ENCODE results near the gene NOS1AP. TPM values are rescaled to one million over a fixed set of nuclear protein-coding genes. Genes with fewer than 3 reads are reported as not detected.

Gene NOS1AP
- 2.7 TPM for polyA plus RNA-seq
- long read RNA-seq, donor 1, result 0 reads
- long read RNA-seq, donor 2, result 0 reads
- long read RNA-seq, donor 3, result 0 reads
- long read RNA-seq, donor 4, result 0 reads
- long read RNA-seq, donor 5, full-length matches to known transcripts, result 1 of 1 reads
- long read RNA-seq, donor 5, partial matches to known transcripts, result 0 of 1 reads
- long read RNA-seq, donor 5, other reads (novel, unspliced or antisense), result 0 of 1 reads
- long read RNA-seq, donor 6, result 0 reads
- long read RNA-seq, donor 7, result 0 reads
- long read RNA-seq, donor 8, result 0 reads
- long read RNA-seq, donor 9, result 0 reads
- long read RNA-seq, donor 10, result 0 reads
- long read RNA-seq, donor 11, result 0 reads

- Histone ChIP-seq H3K9me3 (ENCODE audit: control insufficient read depth, low read depth, low read length) (no peaks in the 10 kb centered on the region), H3K27me3 (ENCODE audit: control insufficient read depth, insufficient read depth, low read length) (peaks cover 6% of the 10 kb centered on the region), H3K36me3 (ENCODE audit: control insufficient read depth, insufficient read depth, low read length) (no peaks in the 10 kb centered on the region), H3K4me3 (ENCODE audit: low read length) (peak within 1 kb of the TSS; percentile 68), H3K4me1 (ENCODE audit: control insufficient read depth, insufficient read depth, low read length) (peaks cover 12% of the 10 kb centered on the region), H3K27ac (ENCODE audit: low read length) (peak within 1 kb of the TSS; percentile 71)
- peak; percentile 81 to 93 for DNase-seq
- no CpG with 5 or more reads among the region's 95 CpGs for WGBS (ENCODE audit: insufficient coverage, low lambda C conversion rate)
These were observed at the start of gene NOS1AP for GRCh38 chr1:162069334-162070093. Gene NOS1AP (plus strand): TSS chr1:162069691. CDS start chr1:162070178, 487 bp downstream.

GRCh38 chr1:162020150-162020549 lies 49.3 kb upstream of the NOS1AP start:
- DNase-seq, result no peak
- Histone ChIP-seq H3K9me3 (ENCODE audit: control insufficient read depth, low read depth, low read length) (no peaks in the 10 kb centered on the region), H3K27ac (ENCODE audit: low read length) (no peak overlapping the region), H3K4me1 (ENCODE audit: control insufficient read depth, insufficient read depth, low read length) (peaks cover 6% of the 10 kb centered on the region), H3K36me3 (ENCODE audit: control insufficient read depth, insufficient read depth, low read length) (no peaks in the 10 kb centered on the region), H3K27me3 (ENCODE audit: control insufficient read depth, insufficient read depth, low read length) (peaks cover 41% of the 10 kb centered on the region), H3K4me3 (ENCODE audit: low read length) (no peak overlapping the region)
- no CpG with 5 or more reads among the region's 2 CpGs for WGBS (ENCODE audit: insufficient coverage, low lambda C conversion rate)

GRCh38 chr1:162021124-162021523 lies 48.4 kb upstream of the NOS1AP start:
- Histone ChIP-seq H3K4me3 (ENCODE audit: low read length) (no peak overlapping the region), H3K4me1 (ENCODE audit: control insufficient read depth, insufficient read depth, low read length) (peaks cover 6% of the 10 kb centered on the region), H3K36me3 (ENCODE audit: control insufficient read depth, insufficient read depth, low read length) (no peaks in the 10 kb centered on the region), H3K9me3 (ENCODE audit: control insufficient read depth, low read depth, low read length) (no peaks in the 10 kb centered on the region), H3K27ac (ENCODE audit: low read length) (no peak overlapping the region), H3K27me3 (ENCODE audit: control insufficient read depth, insufficient read depth, low read length) (peaks cover 49% of the 10 kb centered on the region)
- no CpG with 5 or more reads among the region's 4 CpGs for WGBS (ENCODE audit: insufficient coverage, low lambda C conversion rate)
- DNase-seq, result no peak

- 63% methylated on average over 3 of the region's 9 CpGs for WGBS (ENCODE audit: insufficient coverage, low lambda C conversion rate)
- H3K27ac ChIP-seq (ENCODE audit: low read length), result peak overlapping the region; percentile 49
- peaks cover 52% of the 10 kb centered on the region for H3K27me3 ChIP-seq (ENCODE audit: control insufficient read depth, insufficient read depth, low read length)
- peaks cover 6% of the 10 kb centered on the region for H3K4me1 ChIP-seq (ENCODE audit: control insufficient read depth, insufficient read depth, low read length)
- H3K36me3 ChIP-seq (ENCODE audit: control insufficient read depth, insufficient read depth, low read length), result no peaks in the 10 kb centered on the region
- H3K4me3 ChIP-seq (ENCODE audit: low read length), result peak overlapping the region; percentile 60
- peak in 1 of 2 donors; percentile 8 for DNase-seq
- no peaks in the 10 kb centered on the region for H3K9me3 ChIP-seq (ENCODE audit: control insufficient read depth, low read depth, low read length)
These were observed 46.9 kb upstream of the NOS1AP start for GRCh38 chr1:162022626-162023025.

- Histone ChIP-seq H3K36me3 (ENCODE audit: control insufficient read depth, insufficient read depth, low read length) (no peaks in the 10 kb centered on the region), H3K4me3 (ENCODE audit: low read length) (peak overlapping the region; percentile 60), H3K4me1 (ENCODE audit: control insufficient read depth, insufficient read depth, low read length) (peaks cover 6% of the 10 kb centered on the region), H3K27ac (ENCODE audit: low read length) (peak overlapping the region; percentile 49), H3K27me3 (ENCODE audit: control insufficient read depth, insufficient read depth, low read length) (peaks cover 52% of the 10 kb centered on the region), H3K9me3 (ENCODE audit: control insufficient read depth, low read depth, low read length) (no peaks in the 10 kb centered on the region)
- no CpG with 5 or more reads among the region's 20 CpGs for WGBS (ENCODE audit: insufficient coverage, low lambda C conversion rate)
- DNase-seq, result no peak
These were observed 46.3 kb upstream of the NOS1AP start for GRCh38 chr1:162023181-162023546.

GRCh38 chr1:162023547-162024501 lies 45.7 kb upstream of the NOS1AP start, which contains the start of gene OLFML2B:
Gene OLFML2B (minus strand): TSS chr1:162023869. CDS start chr1:162023430, 439 bp downstream.
- Histone ChIP-seq H3K9me3 (ENCODE audit: control insufficient read depth, low read depth, low read length) (no peaks in the 10 kb centered on the region), H3K4me1 (ENCODE audit: control insufficient read depth, insufficient read depth, low read length) (peaks cover 6% of the 10 kb centered on the region), H3K36me3 (ENCODE audit: control insufficient read depth, insufficient read depth, low read length) (no peaks in the 10 kb centered on the region), H3K27ac (ENCODE audit: low read length) (peak within 1 kb of the TSS; percentile 49), H3K27me3 (ENCODE audit: control insufficient read depth, insufficient read depth, low read length) (peaks cover 54% of the 10 kb centered on the region), H3K4me3 (ENCODE audit: low read length) (peak within 1 kb of the TSS; percentile 60)
- WGBS (ENCODE audit: insufficient coverage, low lambda C conversion rate), result no CpG with 5 or more reads among the region's 85 CpGs
- peak; percentile 24 to 63 for DNase-seq

GRCh38 chr1:162025541-162025940 lies 44.0 kb upstream of the NOS1AP start:
- Histone ChIP-seq H3K27ac (ENCODE audit: low read length) (no peak overlapping the region), H3K4me3 (ENCODE audit: low read length) (no peak overlapping the region), H3K4me1 (ENCODE audit: control insufficient read depth, insufficient read depth, low read length) (peaks cover 6% of the 10 kb centered on the region), H3K36me3 (ENCODE audit: control insufficient read depth, insufficient read depth, low read length) (no peaks in the 10 kb centered on the region), H3K27me3 (ENCODE audit: control insufficient read depth, insufficient read depth, low read length) (peaks cover 54% of the 10 kb centered on the region), H3K9me3 (ENCODE audit: control insufficient read depth, low read depth, low read length) (no peaks in the 10 kb centered on the region)
- WGBS (ENCODE audit: insufficient coverage, low lambda C conversion rate), result 80% methylated on average over 1 of the region's 2 CpGs
- no peak for DNase-seq

GRCh38 chr1:162026881-162027280 lies 42.6 kb upstream of the NOS1AP start:
- no peak overlapping the region for H3K4me3 ChIP-seq (ENCODE audit: low read length)
- peaks cover 50% of the 10 kb centered on the region for H3K27me3 ChIP-seq (ENCODE audit: control insufficient read depth, insufficient read depth, low read length)
- 90% methylated on average over 2 of the region's 2 CpGs for WGBS (ENCODE audit: insufficient coverage, low lambda C conversion rate)
- no peaks in the 10 kb centered on the region for H3K36me3 ChIP-seq (ENCODE audit: control insufficient read depth, insufficient read depth, low read length)
- DNase-seq, result no peak
- H3K27ac ChIP-seq (ENCODE audit: low read length), result no peak overlapping the region
- H3K9me3 ChIP-seq (ENCODE audit: control insufficient read depth, low read depth, low read length), result no peaks in the 10 kb centered on the region
- peaks cover 6% of the 10 kb centered on the region for H3K4me1 ChIP-seq (ENCODE audit: control insufficient read depth, insufficient read depth, low read length)

- Histone ChIP-seq H3K9me3 (ENCODE audit: control insufficient read depth, low read depth, low read length) (no peaks in the 10 kb centered on the region), H3K27me3 (ENCODE audit: control insufficient read depth, insufficient read depth, low read length) (peaks cover 38% of the 10 kb centered on the region), H3K4me3 (ENCODE audit: low read length) (no peak overlapping the region), H3K27ac (ENCODE audit: low read length) (no peak overlapping the region), H3K4me1 (ENCODE audit: control insufficient read depth, insufficient read depth, low read length) (peaks cover 3% of the 10 kb centered on the region), H3K36me3 (ENCODE audit: control insufficient read depth, insufficient read depth, low read length) (no peaks in the 10 kb centered on the region)
- DNase-seq, result peak in 1 of 2 donors; percentile 9
- no CpG with 5 or more reads among the region's 6 CpGs for WGBS (ENCODE audit: insufficient coverage, low lambda C conversion rate)
These were observed 40.8 kb upstream of the NOS1AP start for GRCh38 chr1:162028726-162029125.

- H3K9me3 ChIP-seq (ENCODE audit: control insufficient read depth, low read depth, low read length), result no peaks in the 10 kb centered on the region
- DNase-seq, result no peak
- no peak overlapping the region for H3K27ac ChIP-seq (ENCODE audit: low read length)
These were observed 40.3 kb upstream of the NOS1AP start for GRCh38 chr1:162029157-162029556.

More at GRCh38 chr1:162029157-162029556, 40.3 kb upstream of the NOS1AP start:
- WGBS (ENCODE audit: insufficient coverage, low lambda C conversion rate), result no CpG with 5 or more reads among the region's 4 CpGs
- no peaks in the 10 kb centered on the region for H3K36me3 ChIP-seq (ENCODE audit: control insufficient read depth, insufficient read depth, low read length)
- H3K4me1 ChIP-seq (ENCODE audit: control insufficient read depth, insufficient read depth, low read length), result peaks cover 3% of the 10 kb centered on the region
- H3K4me3 ChIP-seq (ENCODE audit: low read length), result no peak overlapping the region
- peaks cover 35% of the 10 kb centered on the region for H3K27me3 ChIP-seq (ENCODE audit: control insufficient read depth, insufficient read depth, low read length)
